GM12891 (cell line): ENCODE data around the gene MESP2.
"Not testable (repeated sequence)": the region's sequence is repeated elsewhere in the genome, so short reads cannot be mapped to it uniquely, and the experiment has no call there.

Source experiments
- DNase-seq: peaks from one replicate; pipeline ENCODE4 v3.0.0; 2011; ENCODE audit warnings: low spot score; ENCODE audit not compliant: insufficient read length
- FAIRE-seq: peaks from 2 replicates; lab custom pipeline; 2011; peaks lifted over from hg19 to GRCh38; lab: Jason Lieb, UNC
- PAX5 ChIP-seq: IDR thresholded peaks from 2 replicates; pipeline ENCODE4 v1.6.1; 2011; ENCODE audit warnings: low read length, moderate library complexity, mild to moderate bottlenecking; ENCODE audit not compliant: insufficient read depth, severe bottlenecking
- POLR2A ChIP-seq: IDR thresholded peaks from 2 replicates; pipeline ENCODE4 v1.6.1; 2011; ENCODE audit warnings: low read depth, low read length, control low read depth
- POLR2AphosphoS5 ChIP-seq: IDR thresholded peaks from 2 replicates; pipeline ENCODE4 v1.6.1; 2011; ENCODE audit warnings: low read depth, low read length, control low read depth
- POU2F2 ChIP-seq: IDR thresholded peaks from 2 replicates; pipeline ENCODE4 v1.6.1; 2011; ENCODE audit warnings: low read depth, mild to moderate bottlenecking, control low read depth, low read length, moderate library complexity
- SPI1 ChIP-seq: IDR thresholded peaks from 2 replicates; pipeline ENCODE4 v1.6.1; 2011; ENCODE audit warnings: low read depth, low read length, control low read depth
- TAF1 ChIP-seq: IDR thresholded peaks from 2 replicates; pipeline ENCODE4 v1.6.1; 2011; ENCODE audit warnings: low read depth, low read length, control low read depth

Gene MESP2

GRCh38 chr15:89777782-89778380 is 1.7 kb downstream of the MESP2 start:
- DNase-seq (no peak), FAIRE-seq (no peak)
- no peak for TF ChIP-seq POU2F2
- TF ChIP-seq TAF1 = no peak
- no peak for TF ChIP-seq SPI1
- no peak for TF ChIP-seq POLR2AphosphoS5
- no peak for TF ChIP-seq POLR2A
- no peak for TF ChIP-seq PAX5

- TF ChIP-seq TAF1 (no peak), SPI1 (no peak), POLR2A (no peak), PAX5 (no peak), POU2F2 (no peak), POLR2AphosphoS5 (no peak)
- no peak for DNase-seq
- no peak for FAIRE-seq
These were observed 2.7 kb downstream of the MESP2 start for GRCh38 chr15:89778861-89779260.

GRCh38 chr15:89780601-89781000 is 4.5 kb downstream of the MESP2 start:
- TF ChIP-seq TAF1 (no peak), POLR2AphosphoS5 (no peak), POLR2A (no peak), PAX5 (no peak), SPI1 (no peak), POU2F2 (no peak)
- FAIRE-seq = no peak
- DNase-seq = no peak

GRCh38 chr15:89781055-89781454 is 4.9 kb downstream of the MESP2 start:
- FAIRE-seq = peak; percentile 77
- no peak for DNase-seq
- TF ChIP-seq POLR2A (no peak), POU2F2 (no peak), SPI1 (no peak), TAF1 (no peak), POLR2AphosphoS5 (no peak), PAX5 (no peak)

- DNase-seq (no peak), FAIRE-seq (peak; percentile 5)
- TF ChIP-seq POU2F2 (no peak), PAX5 (no peak), POLR2AphosphoS5 (no peak)
These were observed 5.9 kb downstream of the MESP2 start for GRCh38 chr15:89781891-89782618.

DNA sequence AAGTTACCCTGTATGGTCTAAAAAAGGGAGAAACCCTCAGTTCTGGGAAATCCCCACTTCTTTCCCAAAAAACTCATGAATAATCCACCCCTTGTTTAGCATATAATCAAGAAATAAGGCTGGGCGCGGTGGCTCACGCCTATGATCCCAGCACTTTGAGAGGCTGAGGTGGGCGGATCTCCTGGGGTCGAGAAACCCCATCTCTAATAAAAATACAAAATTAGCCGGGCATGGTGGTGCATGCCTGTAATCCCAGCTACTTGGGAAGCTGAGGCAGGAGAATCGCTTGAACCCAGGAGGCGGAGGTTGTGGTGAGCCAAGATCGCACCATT is 6.5 kb downstream of the MESP2 start:
- not testable (repeated sequence) for DNase-seq, FAIRE-seq

DNA sequence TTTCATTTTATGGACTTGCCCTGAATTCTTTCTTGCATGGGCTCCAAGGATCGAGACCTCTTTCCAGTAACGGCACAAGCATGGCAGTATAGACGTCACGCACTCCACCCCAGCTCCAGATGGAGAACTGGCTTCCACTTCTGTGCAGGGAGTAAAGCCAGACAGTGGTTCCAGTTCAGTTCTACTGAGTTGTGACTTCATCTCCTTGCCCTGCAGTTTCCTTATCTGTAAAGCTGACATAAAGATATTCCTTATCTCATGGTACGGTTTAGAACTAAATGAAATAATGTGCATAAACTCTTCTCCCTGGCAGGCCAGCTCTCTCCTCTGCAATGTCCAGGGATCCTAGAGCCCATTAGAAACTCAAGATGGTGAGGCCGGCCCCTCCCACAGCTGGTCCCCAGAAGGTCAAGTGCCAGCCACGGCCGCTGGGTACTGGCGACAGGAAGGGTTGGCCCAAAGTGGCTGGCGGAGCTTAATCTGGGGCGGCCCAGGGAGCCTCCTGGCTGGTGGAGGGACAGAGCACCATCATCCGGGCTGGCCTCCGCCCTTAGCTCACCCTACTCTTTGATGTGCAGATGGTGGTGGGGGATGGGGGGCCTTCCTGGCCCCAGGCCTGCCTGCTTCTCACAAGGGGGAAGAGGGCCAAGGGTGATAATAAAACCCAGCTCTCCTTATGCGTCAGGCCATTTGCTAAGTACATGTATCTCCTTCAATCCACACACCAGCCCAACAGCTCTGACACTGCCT is 7.2 kb downstream of the MESP2 start:
- FAIRE-seq = no peak
- TF ChIP-seq POLR2A (no peak), TAF1 (no peak), SPI1 (no peak), POU2F2 (no peak), PAX5 (no peak), POLR2AphosphoS5 (no peak)
- no peak for DNase-seq

GRCh38 chr15:89783861-89784685 is 7.9 kb downstream of the MESP2 start:
- FAIRE-seq (no peak), DNase-seq (no peak)
- no peak for TF ChIP-seq TAF1
- TF ChIP-seq POLR2AphosphoS5 = no peak
- TF ChIP-seq PAX5 = no peak
- TF ChIP-seq POLR2A = no peak
- TF ChIP-seq POU2F2 = no peak
- TF ChIP-seq SPI1 = no peak

GRCh38 chr15:89784686-89784960 is 8.5 kb downstream of the MESP2 start:
- TF ChIP-seq TAF1 (no peak), POLR2A (no peak), POU2F2 (no peak), POLR2AphosphoS5 (no peak), PAX5 (no peak), SPI1 (no peak)
- DNase-seq (no peak), FAIRE-seq (no peak)
